ENCODE measurements around the gene AGR2. TPM values are rescaled to one million over a fixed set of nuclear protein-coding genes. Genes with fewer than 3 reads are reported as not detected.

AGR2 gene
- total RNA-seq, 1 experiment from 2014 or later: 0.93 TPM

GRCh38 chr7:16753102-16753931 is 51.5 kb downstream of the AGR2 start, which contains the start of gene TSPAN13:
Gene TSPAN13, plus strand, starts transcription at chr7:16753755. Its CDS starts 213 bp downstream, at chr7:16753968.
- ChIA-PET CTCF (no interaction called here), RAD21 (ENCODE audit: low non-redundant PET in 1 of 2, low total read pairs in 2 of 2, uncharacterized antibody in 2 of 2, unreplicated experiment in 2 of 2) (no interaction called here), POLR2A (no interaction called here)
- Histone ChIP-seq H2AFZ (ENCODE audit: low read depth, low read length, poor library complexity, severe bottlenecking) (peak within 1 kb of the TSS; percentile 92), H3K4me1 (ENCODE audit: control insufficient read depth in 1 of 2, insufficient read depth in 2 of 2, low read length in 2 of 2) (peaks cover 8 to 15% of the 10 kb centered on the region in 2 experiments; a peak in 3 of 4 replicates), H3K27ac (ENCODE audit: low read depth, low read length) (peak within 1 kb of the TSS; percentile 25), H3K36me3 (ENCODE audit: control insufficient read depth in 1 of 2, insufficient read depth in 2 of 2, low read length in 2 of 2) (no peaks in the 10 kb centered on the region), H3K27me3 (ENCODE audit: insufficient read depth, low read length) (no peaks in the 10 kb centered on the region), H3K4me2 (ENCODE audit: low read length) (peak within 1 kb of the TSS; percentile 94), H3K9me3 (ENCODE audit: control insufficient read depth in 1 of 2, insufficient read depth in 1 of 2, low read depth in 1 of 2, low read length in 2 of 2) (no peaks in the 10 kb centered on the region), H3K9ac (ENCODE audit: low read length) (peak within 1 kb of the TSS; percentile 64), H4K20me1 (ENCODE audit: insufficient read depth) (no peaks in the 10 kb centered on the region), H3K9me2 (ENCODE audit: insufficient read depth) (no peaks in the 10 kb centered on the region), H3K79me2 (ENCODE audit: insufficient read depth, low read length) (0 out of 2 replicates have a peak, but pooled peaks cover 7% of the 10 kb centered on the region), H3K4me3 (replicated peaks in 1 of 2; ENCODE audit: low read depth in 1 of 2, low read length in 2 of 2) (peak within 1 kb of the TSS; percentile 75 to 80)
- no TSS peak for BruUV-seq (replicated peaks)
- ATAC-seq (peak; percentile 96), DNase-seq (ENCODE audit: low read depth, low spot score) (peak; percentile 86)
- intact Hi-C loops (cut with micrococcal nuclease): loop anchor here (5.0 kb wide), 1 partner anchor 106 kb away; the partner anchor contains the start of genes ANKMY2 and BZW2
- TF ChIP-seq CBX3 (IDR thresholded peaks at IDR 0.05; ENCODE audit: low read depth) (no peak), ATF3 (IDR thresholded peaks at IDR 0.05) (no peak), YY1 (IDR thresholded peaks at IDR 0.05; ENCODE audit: extremely low read depth, insufficient replicate concordance, low read depth, low read length) (peak; percentile 16), EGR1 (IDR thresholded peaks at IDR 0.05; ENCODE audit: low read depth) (peak; percentile 63; the same call in 1 of the 2 replicates), RAD21 (IDR thresholded peaks at IDR 0.05; ENCODE audit: low read depth) (no peak), POLR2AphosphoS5 (IDR thresholded peaks at IDR 0.05; ENCODE audit: low read depth, low read length) (peak; percentile 66), ZFX (IDR thresholded peaks at IDR 0.05) (no peak), ZNF274 (IDR thresholded peaks at IDR 0.05; ENCODE audit: low read depth, low read length) (no peak), SRF (IDR thresholded peaks at IDR 0.05; ENCODE audit: low read depth) (no peak), TCF7L2 (IDR thresholded peaks at IDR 0.05; ENCODE audit: borderline replicate concordance, extremely low read depth, insufficient read depth, insufficient read length) (peak; percentile 83), SP1 (IDR thresholded peaks at IDR 0.05; ENCODE audit: low read depth) (peak; percentile 63; the same call in 1 of the 2 replicates), CEBPB (IDR thresholded peaks at IDR 0.05; ENCODE audit: low read depth) (no peak), POLR2A (IDR thresholded peaks at IDR 0.05; ENCODE audit: borderline replicate concordance, extremely low read depth, insufficient read depth, insufficient read length) (peak; percentile 43)
- TF ChIP-seq, protein P1, sequence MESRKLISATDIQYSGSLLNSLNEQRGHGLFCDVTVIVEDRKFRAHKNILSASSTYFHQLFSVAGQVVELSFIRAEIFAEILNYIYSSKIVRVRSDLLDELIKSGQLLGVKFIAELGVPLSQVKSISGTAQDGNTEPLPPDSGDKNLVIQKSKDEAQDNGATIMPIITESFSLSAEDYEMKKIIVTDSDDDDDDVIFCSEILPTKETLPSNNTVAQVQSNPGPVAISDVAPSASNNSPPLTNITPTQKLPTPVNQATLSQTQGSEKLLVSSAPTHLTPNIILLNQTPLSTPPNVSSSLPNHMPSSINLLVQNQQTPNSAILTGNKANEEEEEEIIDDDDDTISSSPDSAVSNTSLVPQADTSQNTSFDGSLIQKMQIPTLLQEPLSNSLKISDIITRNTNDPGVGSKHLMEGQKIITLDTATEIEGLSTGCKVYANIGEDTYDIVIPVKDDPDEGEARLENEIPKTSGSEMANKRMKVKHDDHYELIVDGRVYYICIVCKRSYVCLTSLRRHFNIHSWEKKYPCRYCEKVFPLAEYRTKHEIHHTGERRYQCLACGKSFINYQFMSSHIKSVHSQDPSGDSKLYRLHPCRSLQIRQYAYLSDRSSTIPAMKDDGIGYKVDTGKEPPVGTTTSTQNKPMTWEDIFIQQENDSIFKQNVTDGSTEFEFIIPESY (IDR thresholded peaks at IDR 0.05; ENCODE audit: extremely low read depth, insufficient replicate concordance, low read length): no peak
- TF ChIP-seq, protein P2, sequence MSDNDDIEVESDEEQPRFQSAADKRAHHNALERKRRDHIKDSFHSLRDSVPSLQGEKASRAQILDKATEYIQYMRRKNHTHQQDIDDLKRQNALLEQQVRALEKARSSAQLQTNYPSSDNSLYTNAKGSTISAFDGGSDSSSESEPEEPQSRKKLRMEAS (IDR thresholded peaks at IDR 0.05): peak; percentile 73
